Measurements from ENCODE around the gene SSRP1.
"Not testable (repeated sequence)": the region's sequence is repeated elsewhere in the genome, so short reads cannot be mapped to it uniquely, and the experiment has no call there.

Gene SSRP1

GRCh38 chr11:57296205-57296604, 39.5 kb downstream of the SSRP1 start:
- DNase-seq: not testable (repeated sequence)

GRCh38 chr11:57294225-57295131, 41.2 kb downstream of the SSRP1 start:
- no peak for DNase-seq

GRCh38 chr11:57290288-57290687, 45.4 kb downstream of the SSRP1 start:
- no peak for DNase-seq

DNA sequence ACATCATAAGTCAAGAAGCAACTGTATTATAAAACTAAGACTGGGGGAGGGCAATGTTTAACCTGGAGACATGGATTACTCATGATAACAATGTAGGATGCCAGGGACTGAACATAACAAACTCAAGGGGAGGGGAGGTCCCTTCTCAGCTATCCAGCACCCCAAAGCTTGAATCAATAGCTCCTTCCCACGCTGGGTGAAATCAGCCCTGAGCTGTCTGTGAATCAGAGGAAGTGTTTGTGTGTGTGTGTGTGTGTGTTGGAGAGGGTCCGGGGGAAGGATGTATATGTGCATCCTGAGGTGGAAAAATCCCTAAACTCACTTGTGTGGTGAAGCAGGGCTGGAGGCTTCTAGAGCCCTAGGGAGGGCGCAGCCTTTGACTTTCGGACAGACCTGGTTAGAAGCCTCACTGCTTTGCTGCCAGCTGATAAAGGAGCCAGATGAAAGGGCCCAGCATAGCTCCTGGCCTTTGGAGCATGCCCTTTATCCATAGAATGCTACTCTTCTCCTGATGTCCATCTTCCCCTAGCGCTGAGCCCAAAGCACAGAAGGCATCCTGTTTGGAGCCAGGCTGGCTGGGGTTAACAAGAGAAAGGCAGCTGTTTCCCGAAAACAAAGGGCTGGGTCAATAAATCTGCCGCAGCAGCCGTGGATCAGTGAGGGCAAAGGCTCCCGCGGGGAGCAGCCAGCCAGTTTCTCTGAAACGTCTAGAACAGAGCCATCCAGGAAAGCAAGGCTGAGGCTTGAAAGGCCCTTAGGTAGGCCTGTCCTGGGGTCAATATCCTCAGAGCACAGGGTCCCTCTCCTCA, 46.7 kb downstream of the SSRP1 start:
- DNase-seq: no peak

GRCh38 chr11:57287884-57288283, 47.8 kb downstream of the SSRP1 start:
- no peak for DNase-seq

DNA sequence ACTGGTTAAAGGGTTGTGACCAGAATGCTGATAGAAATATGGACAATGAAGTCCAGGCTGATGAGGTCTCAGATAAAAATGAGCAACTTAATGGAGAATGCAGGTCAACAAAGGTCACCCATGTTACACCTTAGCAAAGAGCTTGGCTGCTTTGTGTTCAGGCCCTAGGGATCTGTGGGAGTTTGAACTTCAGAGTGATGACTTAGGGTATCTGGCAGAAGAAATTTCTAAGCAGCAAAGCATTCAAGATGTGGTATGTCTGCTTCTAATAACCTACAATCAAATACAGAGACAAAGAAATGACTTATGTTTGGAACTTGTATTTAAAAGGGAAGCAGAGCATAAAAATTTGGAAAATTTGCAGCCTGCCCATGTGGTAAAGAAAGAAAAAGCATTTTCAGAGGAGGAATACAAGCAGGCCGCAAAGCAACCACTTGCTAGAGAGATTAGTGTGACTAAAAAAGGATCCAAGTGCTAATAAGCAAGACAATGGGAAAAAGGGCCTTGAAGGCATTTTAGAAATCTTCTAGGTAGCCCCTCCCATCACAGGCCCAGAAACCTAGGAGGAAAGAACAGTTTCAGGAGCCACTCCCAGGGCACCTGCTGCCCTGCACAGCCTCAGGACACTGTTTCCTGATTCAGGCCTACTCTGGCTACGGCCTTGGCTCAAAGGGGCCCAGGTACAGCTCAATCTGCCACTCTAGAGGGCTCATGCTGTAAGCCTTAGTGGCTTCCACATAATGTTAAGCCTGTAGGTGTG, 52.3 kb downstream of the SSRP1 start:
- no peak for DNase-seq

DNA sequence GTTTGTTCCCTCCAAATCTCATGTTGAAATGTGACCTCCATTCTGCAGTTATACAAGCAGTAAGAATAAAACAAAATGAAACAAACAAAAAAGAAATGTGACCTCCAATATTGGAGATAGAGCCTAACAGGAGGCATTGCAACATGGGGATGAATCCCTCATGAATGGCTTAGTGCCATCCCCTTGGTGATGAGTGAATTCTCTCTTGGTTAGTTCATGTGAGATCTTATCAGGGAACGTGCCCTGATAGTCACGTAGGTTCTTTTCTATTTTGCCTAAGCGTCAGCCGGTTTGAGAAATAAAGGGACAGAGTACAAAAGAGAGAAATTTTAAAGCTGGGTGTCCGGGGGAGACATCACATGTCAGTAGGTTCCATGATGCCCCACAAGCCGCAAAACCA, 54.1 kb downstream of the SSRP1 start:
- not testable (repeated sequence) for DNase-seq

DNA sequence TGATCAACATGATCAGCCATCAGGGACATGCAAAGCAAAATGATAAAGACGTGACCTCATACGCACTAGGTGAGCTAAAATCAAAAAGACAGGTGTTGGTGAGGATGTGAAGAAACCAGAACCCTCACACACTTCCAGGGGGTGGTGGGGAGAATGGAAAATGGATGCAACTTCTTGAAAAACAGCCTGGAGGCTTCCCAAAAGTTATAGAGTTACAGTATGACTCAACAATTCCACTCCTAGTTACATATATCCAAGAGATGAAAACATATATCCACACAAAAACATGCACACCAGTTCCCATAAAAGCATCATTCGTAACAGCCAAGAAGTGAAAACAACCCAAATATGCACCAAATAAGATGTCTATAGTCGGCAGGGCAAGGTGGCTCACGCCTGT, 56.6 kb downstream of the SSRP1 start:
- DNase-seq: no peak

- DNase-seq: no peak
These were observed 57.0 kb downstream of the SSRP1 start for GRCh38 chr11:57278721-57279095.

DNA sequence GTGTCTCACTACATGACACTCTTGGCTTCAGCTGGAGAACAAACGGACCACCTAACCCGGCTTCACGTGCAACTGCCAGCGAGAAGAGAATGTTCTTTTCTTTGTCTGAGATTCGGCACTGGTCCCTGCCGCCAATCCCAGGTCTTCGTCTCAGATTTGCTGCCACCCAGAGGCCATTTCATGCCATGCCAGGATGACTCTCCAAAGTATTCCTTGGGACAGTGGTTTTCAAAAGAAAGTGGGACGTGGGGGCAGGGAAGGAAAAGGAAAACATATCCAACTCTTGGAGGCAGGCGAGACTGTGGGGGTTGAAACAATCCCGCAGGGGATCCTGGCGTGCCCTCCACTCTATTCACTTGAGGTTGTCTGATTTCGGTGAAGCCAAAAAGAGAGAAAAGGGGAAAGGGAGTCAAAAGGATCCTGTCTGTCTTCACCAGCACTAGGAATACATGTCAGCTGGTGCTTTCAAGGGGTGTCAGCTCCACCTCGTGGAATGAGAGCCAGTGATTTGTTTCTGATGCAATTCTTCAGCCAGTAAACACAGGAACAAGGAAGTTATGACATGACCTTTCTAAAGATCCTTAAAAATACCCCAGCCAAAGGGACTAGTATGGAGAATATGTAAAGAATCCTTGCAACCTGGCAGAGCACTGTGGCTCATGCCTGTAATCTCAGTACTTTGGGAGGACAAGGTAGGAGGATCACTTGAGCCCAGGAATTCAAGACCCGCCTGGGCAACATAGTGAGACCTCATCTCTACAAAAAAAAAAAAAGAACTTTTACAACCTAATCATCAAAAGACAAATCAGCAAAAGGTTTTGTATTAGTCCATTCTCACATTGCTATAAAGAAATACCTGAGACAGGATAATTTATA, 57.6 kb downstream of the SSRP1 start:
- DNase-seq: peak; percentile 57 to 58

- no peak for DNase-seq
These were observed 58.6 kb downstream of the SSRP1 start for GRCh38 chr11:57276971-57277675.

- DNase-seq: no peak
These were observed 59.3 kb downstream of the SSRP1 start for GRCh38 chr11:57276169-57276970.
